Inflammatory macrophage treated with lipopolysaccharide for 4 hours (primary cell): ENCODE data around the gene MMRN1.

Source experiments
- DNase-seq: peaks from one replicate; pipeline ENCODE4 v3.0.0-alpha.2; 2020

The MMRN1 gene

GRCh38 chr4:89997171-89997704 lies 102.6 kb downstream of the MMRN1 start:
- DNase-seq, result no peak

GRCh38 chr4:89998469-89999011 lies 103.9 kb downstream of the MMRN1 start:
- DNase-seq, result no peak

GRCh38 chr4:90001023-90001422 lies 106.4 kb downstream of the MMRN1 start:
- no peak for DNase-seq

GRCh38 chr4:90002441-90003062 lies 107.9 kb downstream of the MMRN1 start:
- no peak for DNase-seq
